HUDEP-2 (cell line): Measurements from ENCODE around the gene CELSR2.
A peak's percentile ranks its signal among the peaks of the same experiment; 100 is the strongest.

ENCODE experiments used
- DNase-seq, 76 experiments: peaks; one replicate each; lab custom pipeline; 2025; ENCODE audit not compliant: unreplicated experiment in 76 of 76; lab: John Stamatoyannopoulos, UW

The CELSR2 gene

GRCh38 chr1:109249654-109250401, 489 bp downstream of the CELSR2 start:
- no peak for DNase-seq

GRCh38 chr1:109250454-109251276, 1.3 kb downstream of the CELSR2 start:
- DNase-seq, result no peak

GRCh38 chr1:109251277-109252166, 2.2 kb downstream of the CELSR2 start:
- DNase-seq, result no peak

GRCh38 chr1:109252167-109252892, 3.0 kb downstream of the CELSR2 start:
- no peak for DNase-seq

GRCh38 chr1:109252893-109253802, 3.8 kb downstream of the CELSR2 start:
- peak in 29 of 76 experiments; percentile 4 to 77 (median 30) for DNase-seq

- peak in 23 of 76 experiments; percentile 7 to 62 (median 20) for DNase-seq
These were observed 4.7 kb downstream of the CELSR2 start for GRCh38 chr1:109253803-109254620.

- peak in 3 of 76 experiments; percentile 21 to 54 (median 35) for DNase-seq
These were observed 5.3 kb downstream of the CELSR2 start for GRCh38 chr1:109254621-109255096.

GRCh38 chr1:109255097-109255651, 5.8 kb downstream of the CELSR2 start:
- no peak for DNase-seq

GRCh38 chr1:109255678-109256077, 6.3 kb downstream of the CELSR2 start:
- DNase-seq, result no peak

- no peak for DNase-seq
These were observed 6.7 kb downstream of the CELSR2 start for GRCh38 chr1:109256085-109256484.

- DNase-seq, result no peak
These were observed 7.8 kb downstream of the CELSR2 start for GRCh38 chr1:109256971-109257681.

- DNase-seq, result no peak
These were observed 8.5 kb downstream of the CELSR2 start for GRCh38 chr1:109257682-109258421.

- no peak for DNase-seq
These were observed 9.4 kb downstream of the CELSR2 start for GRCh38 chr1:109258481-109259466.

GRCh38 chr1:109259674-109260557, 10.6 kb downstream of the CELSR2 start:
- DNase-seq, result no peak
